Loucy (cell line): Measurements from ENCODE around the gene USP9Y.

Experiments used
- H2AFZ ChIP-seq: fragments of 200-600 bp; sonication (generic); 2 replicates; pipeline ENCODE4 v1.6.0; 2016; ENCODE audit warnings: antibody characterized with exemption, mild to moderate bottlenecking, low read length, moderate library complexity
- H3F3A ChIP-seq: fragments of 200-600 bp; 2 replicates; pipeline ENCODE4 v1.6.0; 2016; ENCODE audit warnings: antibody characterized with exemption, low read depth, mild to moderate bottlenecking
- H3K27me3 ChIP-seq: fragments of 200-600 bp; sonication (generic); 2 replicates; pipeline ENCODE4 v1.6.1; 2014; ENCODE audit warnings: low read length, mild to moderate bottlenecking; ENCODE audit not compliant: insufficient read depth, poor library complexity, severe bottlenecking
- H3K36me3 ChIP-seq: fragments of 200-600 bp; sonication (generic); 2 replicates; pipeline ENCODE4 v1.6.1; 2016; ENCODE audit warnings: low read length; ENCODE audit not compliant: insufficient read depth
- H3K4me1 ChIP-seq: fragments of 200-600 bp; sonication (generic); 2 replicates; pipeline ENCODE4 v1.5.1; 2014; ENCODE audit warnings: low read length, mild to moderate bottlenecking; ENCODE audit not compliant: insufficient read depth, poor library complexity, severe bottlenecking
- H3K4me2 ChIP-seq: fragments of 200-600 bp; sonication (generic); 2 replicates; pipeline ENCODE4 v1.6.0; 2014; ENCODE audit warnings: antibody characterized with exemption, low read length, low read depth, mild to moderate bottlenecking; ENCODE audit not compliant: poor library complexity, severe bottlenecking
- H3K4me3 ChIP-seq: fragments of 200-600 bp; sonication (generic); 2 replicates; pipeline ENCODE4 v1.5.1; 2014; ENCODE audit warnings: low read length, mild to moderate bottlenecking, mixed read lengths; ENCODE audit not compliant: poor library complexity, severe bottlenecking
- H3K79me2 ChIP-seq: fragments of 200-600 bp; sonication (generic); 2 replicates; pipeline ENCODE4 v1.6.1; 2014; ENCODE audit warnings: low read length; ENCODE audit not compliant: insufficient read depth
- H3K9ac ChIP-seq: fragments of 200-600 bp; sonication (generic); 2 replicates; pipeline ENCODE4 v1.6.0; 2014; ENCODE audit warnings: mild to moderate bottlenecking, low read depth, low read length, moderate library complexity; ENCODE audit not compliant: poor library complexity, severe bottlenecking
- H3K9me2 ChIP-seq: fragments of 200-600 bp; sonication (generic); replicated peaks from 2 replicates; pipeline ENCODE4 v1.6.1; 2016; ENCODE audit warnings: low read depth, low read length, mixed read lengths
- H3K9me3 ChIP-seq: fragments of 200-600 bp; sonication (generic); 2 replicates; pipeline ENCODE4 v1.6.1; 2014; ENCODE audit warnings: mild to moderate bottlenecking, antibody characterized with exemption, low read length, low read depth; ENCODE audit not compliant: insufficient read depth
- H4K20me1 ChIP-seq: fragments of 200-600 bp; sonication (generic); 2 replicates; pipeline ENCODE4 v1.6.0; 2014; ENCODE audit warnings: antibody characterized with exemption, low read length, mild to moderate bottlenecking; ENCODE audit not compliant: insufficient read depth, poor library complexity, severe bottlenecking
- CTCF ChIP-seq: fragments of 200-600 bp; sonication (generic); conservative IDR thresholded peaks from 2 replicates; pipeline ENCODE4 v1.5.1; 2014; ENCODE audit warnings: mild to moderate bottlenecking, antibody characterized with exemption, low read length
- EZH2phosphoT487 ChIP-seq: fragments of 200-600 bp; IDR thresholded peaks from 2 replicates; pipeline ENCODE4 v1.6.1; 2018; ENCODE audit warnings: antibody characterized with exemption, mild to moderate bottlenecking, moderate library complexity, borderline replicate concordance

USP9Y gene

GRCh38 chrY:12896973-12897372 lies 195.9 kb downstream of the USP9Y start:
- Histone ChIP-seq H3K9ac (no peak overlapping the region), H3K79me2 (no peaks in the 10 kb centered on the region), H4K20me1 (no peaks in the 10 kb centered on the region), H2AFZ (no peak overlapping the region), H3F3A (no peaks in the 10 kb centered on the region), H3K36me3 (no peaks in the 10 kb centered on the region), H3K9me2 (no peaks in the 10 kb centered on the region), H3K9me3 (no peaks in the 10 kb centered on the region), H3K4me2 (no peak overlapping the region), H3K27me3 (no peaks in the 10 kb centered on the region), H3K4me3 (no peak overlapping the region), H3K4me1 (no peaks in the 10 kb centered on the region)
- TF ChIP-seq CTCF (no peak), EZH2phosphoT487 (no peak)

GRCh38 chrY:12898604-12899003 lies 197.6 kb downstream of the USP9Y start:
- Histone ChIP-seq H3K27me3 (no peaks in the 10 kb centered on the region), H3K4me3 (no peak overlapping the region), H3K4me2 (no peak overlapping the region), H3K4me1 (no peaks in the 10 kb centered on the region), H3K36me3 (no peaks in the 10 kb centered on the region), H3K9me2 (no peaks in the 10 kb centered on the region), H3K79me2 (no peaks in the 10 kb centered on the region), H2AFZ (no peak overlapping the region), H4K20me1 (no peaks in the 10 kb centered on the region), H3K9ac (no peak overlapping the region), H3K9me3 (no peaks in the 10 kb centered on the region), H3F3A (no peaks in the 10 kb centered on the region)
- no peak for TF ChIP-seq CTCF
- TF ChIP-seq EZH2phosphoT487: no peak

- Histone ChIP-seq H3K9ac (no peak within 1 kb of the TSS), H2AFZ (no peak within 1 kb of the TSS), H3K9me2 (no peaks in the 10 kb centered on the region), H3K9me3 (no peaks in the 10 kb centered on the region), H3F3A (no peaks in the 10 kb centered on the region), H3K36me3 (no peaks in the 10 kb centered on the region), H4K20me1 (no peaks in the 10 kb centered on the region), H3K4me1 (no peaks in the 10 kb centered on the region), H3K4me3 (no peak within 1 kb of the TSS), H3K79me2 (no peaks in the 10 kb centered on the region), H3K27me3 (no peaks in the 10 kb centered on the region), H3K4me2 (no peak within 1 kb of the TSS)
- TF ChIP-seq EZH2phosphoT487: no peak
- no peak for TF ChIP-seq CTCF
These were observed 203.8 kb downstream of the USP9Y start, which contains the start of gene DDX3Y for GRCh38 chrY:12904618-12905516. TSS of gene DDX3Y (plus strand) at chrY:12904868. CDS start at chrY:12904937, 69 bp downstream.
